ENCODE results near the gene ANKFN1.

The ANKFN1 gene

GRCh38 chr17:56185491-56186221 lies 32.4 kb downstream of the ANKFN1 start:
- in situ Hi-C loops (cut with HindIII; ENCODE audit: low sequenced_read_pairs): no loop called here
- DNase-seq (ENCODE audit: low read depth, low spot score): peak; percentile 72
- TF ChIP-seq CTCF (IDR thresholded peaks at IDR 0.05; ENCODE audit: low read depth, low read length): no peak
- no peak overlapping the region for H3K4me3 ChIP-seq (ENCODE audit: low read depth, low read length)

GRCh38 chr17:56186222-56186786 lies 33.0 kb downstream of the ANKFN1 start:
- H3K4me3 ChIP-seq (ENCODE audit: low read depth, low read length): no peak overlapping the region
- in situ Hi-C loops (cut with HindIII; ENCODE audit: low sequenced_read_pairs): no loop called here
- peak; percentile 91 for DNase-seq (ENCODE audit: low read depth, low spot score)
- no peak for TF ChIP-seq CTCF (IDR thresholded peaks at IDR 0.05; ENCODE audit: low read depth, low read length)

- no peak for TF ChIP-seq CTCF (IDR thresholded peaks at IDR 0.05; ENCODE audit: low read depth, low read length)
- no peak overlapping the region for H3K4me3 ChIP-seq (ENCODE audit: low read depth, low read length)
- in situ Hi-C loops (cut with HindIII; ENCODE audit: low sequenced_read_pairs): no loop called here
- no peak for DNase-seq (ENCODE audit: low read depth, low spot score)
Measured at GRCh38 chr17:56203430-56203829, 50.2 kb downstream of the ANKFN1 start.

DNA sequence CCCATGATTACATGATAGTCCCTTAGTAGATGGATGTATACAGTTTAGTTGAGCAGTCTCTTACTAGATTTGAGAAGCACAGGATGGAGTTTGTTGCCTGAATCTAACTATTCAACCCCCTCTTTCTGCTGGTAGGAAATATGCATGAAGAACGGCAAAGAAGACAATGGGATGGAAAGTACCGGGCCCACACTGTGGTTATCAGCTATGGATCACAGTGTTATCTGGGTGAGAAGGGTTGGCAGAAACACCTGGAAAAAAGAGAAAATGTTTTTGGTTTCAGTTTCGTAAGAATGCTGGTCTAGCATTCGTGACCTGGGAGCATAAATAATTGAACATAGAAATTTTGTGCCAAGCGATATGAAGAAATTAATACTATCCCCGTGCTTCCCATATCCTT lies 53.1 kb downstream of the ANKFN1 start:
- in situ Hi-C loops (cut with HindIII; ENCODE audit: low sequenced_read_pairs): no loop called here
- H3K4me3 ChIP-seq (ENCODE audit: low read depth, low read length): no peak overlapping the region
- no peak for DNase-seq (ENCODE audit: low read depth, low spot score)
- no peak for TF ChIP-seq CTCF (IDR thresholded peaks at IDR 0.05; ENCODE audit: low read depth, low read length)

DNA sequence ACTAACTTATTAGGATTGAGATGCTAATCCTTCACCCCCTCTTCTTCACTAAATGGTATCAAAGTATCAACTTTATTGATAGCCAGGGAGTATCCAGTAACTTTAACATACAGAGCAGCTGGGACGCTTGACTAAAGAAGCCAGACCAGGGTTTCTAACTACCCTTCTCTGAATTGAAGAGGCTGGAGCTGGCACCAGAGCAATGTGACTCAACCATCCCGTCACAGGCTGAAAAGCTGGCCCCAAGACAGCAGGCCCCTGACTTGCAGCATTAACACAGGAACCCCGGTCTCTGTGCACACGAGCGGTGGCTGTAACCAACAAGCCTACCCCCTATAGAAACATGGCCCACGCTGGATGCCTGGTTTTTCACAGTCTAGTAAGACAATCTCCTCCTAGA lies 59.8 kb downstream of the ANKFN1 start:
- no peak for TF ChIP-seq CTCF (IDR thresholded peaks at IDR 0.05; ENCODE audit: low read depth, low read length)
- DNase-seq (ENCODE audit: low read depth, low spot score): peak; percentile 47
- in situ Hi-C loops (cut with HindIII; ENCODE audit: low sequenced_read_pairs): no loop called here
- no peak overlapping the region for H3K4me3 ChIP-seq (ENCODE audit: low read depth, low read length)

DNA sequence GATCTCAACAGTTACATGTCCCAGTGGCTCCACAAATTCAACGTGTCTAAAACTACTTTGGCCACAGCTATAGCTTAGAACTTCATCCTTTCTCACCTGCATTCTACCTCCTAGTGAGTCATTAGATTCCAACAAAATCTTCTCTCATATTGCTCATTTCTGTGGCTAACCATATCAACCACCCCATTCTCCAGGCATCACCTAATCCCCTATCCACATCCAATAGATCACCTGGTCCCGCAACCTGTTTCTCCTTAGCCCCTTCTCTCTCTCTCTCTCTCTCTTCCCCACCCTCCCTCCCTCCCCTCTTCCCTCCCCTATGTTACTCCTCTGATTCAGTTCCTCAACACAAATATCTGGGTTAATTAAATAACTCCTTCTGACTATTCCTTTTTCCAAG lies 64.6 kb downstream of the ANKFN1 start:
- no peak for DNase-seq (ENCODE audit: low read depth, low spot score)
- H3K4me3 ChIP-seq (ENCODE audit: low read depth, low read length): no peak overlapping the region
- TF ChIP-seq CTCF (IDR thresholded peaks at IDR 0.05; ENCODE audit: low read depth, low read length): no peak
- in situ Hi-C loops (cut with HindIII; ENCODE audit: low sequenced_read_pairs): no loop called here

All from astrocyte of the spinal cord (primary cell).